Measurements from ENCODE around the gene TNFAIP3. TPM values are rescaled to one million over a fixed set of nuclear protein-coding genes. Genes with fewer than 3 reads are reported as not detected.

TNFAIP3 gene
- total and polyA plus RNA-seq, 7 donors: 11.4 to 49.9 (median 18.7) TPM

- TF ChIP-seq POLR2A (IDR thresholded peaks at IDR 0.05) (no peak), EP300 (IDR thresholded peaks at IDR 0.05) (no peak), POLR2AphosphoS5 (IDR thresholded peaks at IDR 0.05) (no peak), CTCF (IDR thresholded peaks at IDR 0.05) (no peak)
- H3K4me1 ChIP-seq: peaks cover 0 to 47% (median 34%) of the 10 kb centered on the region in 4 donors
- H3K4me3 ChIP-seq: no peak overlapping the region
- H3K9me3 ChIP-seq: no peaks in the 10 kb centered on the region
- no peak overlapping the region for H3K27ac ChIP-seq
- H3K36me3 ChIP-seq: peaks cover 70 to 80% (median 71%) of the 10 kb centered on the region in 4 donors
- WGBS, 2 donors: 95 to 96% methylated on average over 3 of the region's 3 CpGs
- no peak for DNase-seq
- intact Hi-C loops (cut with DNase I): loop anchor here (10.0 kb wide), 2 partner anchors 228 to 662 kb away; partner anchors contain the start of genes IFNGR1 and PERP
- H3K27me3 ChIP-seq: no peaks in the 10 kb centered on the region
Measured at GRCh38 chr6:137877113-137877512, 10.1 kb downstream of the TNFAIP3 start.

GRCh38 chr6:137877606-137878005, 10.5 kb downstream of the TNFAIP3 start:
- Histone ChIP-seq H3K4me1 (peaks cover 0 to 42% (median 29%) of the 10 kb centered on the region in 4 donors), H3K27me3 (no peaks in the 10 kb centered on the region), H3K9me3 (no peaks in the 10 kb centered on the region), H3K27ac (no peak overlapping the region), H3K4me3 (no peak overlapping the region), H3K36me3 (peaks cover 70 to 85% (median 74%) of the 10 kb centered on the region in 4 donors)
- no peak for DNase-seq
- intact Hi-C loops (cut with DNase I): loop anchor here (10.0 kb wide), 2 partner anchors 227 to 663 kb away; partner anchors contain the start of genes IFNGR1 and PERP
- WGBS, 2 donors: 95 to 97% methylated on average over 5 of the region's 5 CpGs
- TF ChIP-seq CTCF (IDR thresholded peaks at IDR 0.05): no peak
- TF ChIP-seq EP300 (IDR thresholded peaks at IDR 0.05): no peak
- no peak for TF ChIP-seq POLR2A (IDR thresholded peaks at IDR 0.05)
- no peak for TF ChIP-seq POLR2AphosphoS5 (IDR thresholded peaks at IDR 0.05)

GRCh38 chr6:137878029-137878428, 11.0 kb downstream of the TNFAIP3 start:
- TF ChIP-seq CTCF (IDR thresholded peaks at IDR 0.05) (no peak), POLR2AphosphoS5 (IDR thresholded peaks at IDR 0.05) (no peak), POLR2A (IDR thresholded peaks at IDR 0.05) (no peak), EP300 (IDR thresholded peaks at IDR 0.05) (no peak)
- DNase-seq: no peak
- no peaks in the 10 kb centered on the region for H3K9me3 ChIP-seq
- peak overlapping the region in 3 of 4 donors; percentile 47 to 56 (median 51) for H3K27ac ChIP-seq
- intact Hi-C loops (cut with DNase I): loop anchor here (10.0 kb wide), 2 partner anchors 227 to 663 kb away; partner anchors contain the start of genes IFNGR1 and PERP
- H3K4me1 ChIP-seq: peaks cover 0 to 38% (median 26%) of the 10 kb centered on the region in 4 donors
- no peak overlapping the region for H3K4me3 ChIP-seq
- H3K27me3 ChIP-seq: no peaks in the 10 kb centered on the region
- 78 to 91% methylated on average over 2 of the region's 2 CpGs for WGBS, 2 donors
- peaks cover 70 to 89% (median 74%) of the 10 kb centered on the region in 4 donors for H3K36me3 ChIP-seq

- peak; percentile 65 for DNase-seq
- Histone ChIP-seq H3K27ac (peak overlapping the region; percentile 37 to 56 (median 49)), H3K4me1 (peaks cover 0 to 32% (median 24%) of the 10 kb centered on the region in 4 donors), H3K36me3 (peaks cover 70 to 95% (median 74%) of the 10 kb centered on the region in 4 donors), H3K27me3 (no peaks in the 10 kb centered on the region), H3K4me3 (no peak overlapping the region), H3K9me3 (no peaks in the 10 kb centered on the region)
- no peak for TF ChIP-seq CTCF (IDR thresholded peaks at IDR 0.05)
- intact Hi-C loops (cut with DNase I): loop anchor here (10.0 kb wide), 2 partner anchors 226 to 664 kb away; partner anchors contain the start of genes IFNGR1 and PERP
- WGBS, 2 donors: 88 to 90% methylated on average over 33 of the region's 33 CpGs
Measured at GRCh38 chr6:137878486-137879285, 11.6 kb downstream of the TNFAIP3 start.
